OCI-M2 (cell line): ENCODE data around the gene C1orf210.

ENCODE experiments used
- DNase-seq: peaks from one replicate; lab custom pipeline; 2025; ENCODE audit not compliant: unreplicated experiment; lab: John Stamatoyannopoulos, UW

C1orf210 gene

GRCh38 chr1:43253173-43253572, 32.2 kb downstream of the C1orf210 start:
- no peak for DNase-seq

- DNase-seq = no peak
Observed at GRCh38 chr1:43252225-43252624, 33.2 kb downstream of the C1orf210 start.

GRCh38 chr1:43251024-43251423, 34.4 kb downstream of the C1orf210 start:
- DNase-seq = no peak

- no peak for DNase-seq
Observed at GRCh38 chr1:43250351-43250761, 35.0 kb downstream of the C1orf210 start.

DNA sequence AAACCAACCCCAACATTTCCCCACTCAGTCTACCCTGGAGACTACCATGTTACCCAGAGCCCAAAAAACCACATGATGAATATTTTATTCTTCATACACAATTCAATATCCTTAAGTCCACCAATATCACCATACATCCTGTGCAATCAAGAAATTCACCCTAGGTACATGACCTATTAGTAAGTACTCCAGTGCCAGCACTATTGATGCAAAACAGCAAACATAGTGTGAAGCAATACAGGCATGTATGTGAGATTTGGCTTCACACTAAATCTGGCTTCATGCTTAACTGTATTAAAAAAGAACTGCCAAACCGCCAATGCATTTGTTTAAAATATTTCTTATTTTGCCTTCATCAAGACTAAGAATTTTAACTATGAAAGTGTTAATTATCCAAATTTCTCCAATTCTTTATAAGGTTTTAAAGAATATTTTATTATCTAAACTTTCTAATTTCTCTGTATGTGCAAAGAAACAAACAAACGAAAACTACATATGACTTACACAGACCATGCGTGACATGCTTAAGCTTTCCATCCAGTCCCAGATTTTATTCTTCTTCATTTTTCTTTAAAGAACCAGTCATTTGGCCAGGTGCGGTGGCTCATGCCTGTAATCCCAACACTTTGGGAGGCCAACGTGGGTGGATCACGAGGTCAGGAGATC, 38.0 kb downstream of the C1orf210 start:
- no peak for DNase-seq

GRCh38 chr1:43246466-43247213, 38.7 kb downstream of the C1orf210 start:
- DNase-seq = no peak

- DNase-seq = no peak
Observed at GRCh38 chr1:43243299-43243698, 42.1 kb downstream of the C1orf210 start.

DNA sequence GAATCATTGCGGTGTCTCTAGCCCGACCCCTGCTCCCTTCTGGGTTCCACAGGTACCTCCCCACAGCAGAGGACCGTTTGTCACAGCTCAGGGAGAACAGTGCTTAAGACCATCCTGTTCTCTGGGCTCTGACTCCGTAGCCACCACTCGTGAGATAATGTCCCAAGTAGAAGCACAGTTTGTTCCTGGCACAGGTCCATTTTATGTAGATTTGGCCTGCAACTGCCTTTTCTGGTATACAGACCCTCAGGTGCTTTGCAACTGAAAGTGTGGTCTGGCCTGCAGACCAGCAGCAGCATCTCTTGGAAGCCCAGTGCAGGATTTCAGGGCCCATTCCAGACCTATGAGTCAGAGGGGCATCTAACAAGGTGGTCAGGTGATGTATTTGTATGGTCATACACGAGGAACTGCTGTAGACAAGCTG, 44.0 kb downstream of the C1orf210 start:
- no peak for DNase-seq

DNA sequence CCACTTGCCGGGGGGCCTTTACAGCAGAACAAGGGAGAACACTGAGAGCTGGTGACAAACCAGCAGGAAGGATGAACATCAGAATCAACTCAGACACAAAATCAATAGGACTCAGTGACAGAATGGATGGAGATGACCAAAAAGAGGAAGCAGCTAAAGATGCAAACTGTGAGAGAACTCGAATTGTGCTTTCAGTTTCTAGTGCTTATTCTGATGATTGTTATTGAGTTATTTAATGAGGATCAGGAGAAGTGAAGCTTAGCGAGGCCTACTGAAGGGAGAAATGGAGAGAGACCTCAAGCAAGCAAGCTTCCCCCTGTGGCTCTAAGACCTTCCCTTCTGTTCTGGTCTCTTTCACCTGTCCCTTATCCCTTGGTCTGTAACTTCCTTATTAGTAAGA, 45.9 kb downstream of the C1orf210 start:
- no peak for DNase-seq

DNA sequence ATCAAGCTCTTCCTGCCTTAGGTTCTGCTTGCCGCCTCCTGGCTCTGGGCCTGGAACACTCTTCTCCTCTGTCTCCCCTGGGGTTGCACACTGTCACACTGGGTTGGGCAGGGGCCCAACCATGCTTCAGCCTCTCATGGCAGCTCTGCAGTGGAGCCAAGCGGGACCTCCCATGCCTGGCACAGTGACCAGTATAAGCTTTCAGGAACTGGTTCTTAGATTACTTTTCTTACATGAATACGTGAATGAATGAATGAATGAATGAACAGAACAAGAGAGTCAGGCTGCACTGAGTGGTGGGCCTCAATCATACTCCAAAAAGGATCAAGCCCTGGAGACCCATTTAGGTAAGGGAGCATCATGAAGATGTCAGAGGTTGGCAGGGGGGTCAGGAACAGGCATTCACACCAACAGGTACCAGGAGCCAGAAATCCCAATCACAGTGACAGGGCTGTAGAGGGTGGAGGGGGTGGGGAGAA, 46.4 kb downstream of the C1orf210 start:
- no peak for DNase-seq

- DNase-seq = no peak
Observed at GRCh38 chr1:43238085-43238484, 47.3 kb downstream of the C1orf210 start.

DNA sequence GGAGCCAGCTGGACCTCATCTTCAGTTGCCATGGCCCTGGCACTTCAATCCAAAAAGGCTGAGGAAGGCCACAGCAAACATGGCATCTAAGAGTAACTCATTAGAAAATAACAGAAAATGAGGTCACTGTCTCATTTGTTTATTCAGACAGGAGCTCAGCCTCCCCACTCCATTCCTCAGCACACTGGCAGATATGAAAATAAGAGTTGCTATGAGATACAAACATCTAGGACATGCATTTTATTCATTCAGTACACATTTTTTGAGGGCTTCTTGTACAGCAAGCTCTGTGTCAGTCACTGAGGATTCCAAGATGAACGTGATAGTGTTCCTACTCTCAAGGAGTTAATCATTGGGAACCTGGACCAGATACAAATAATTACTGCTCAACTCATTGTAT, 48.3 kb downstream of the C1orf210 start:
- DNase-seq = no peak

- no peak for DNase-seq
Observed at GRCh38 chr1:43235451-43236121, 49.8 kb downstream of the C1orf210 start.

DNA sequence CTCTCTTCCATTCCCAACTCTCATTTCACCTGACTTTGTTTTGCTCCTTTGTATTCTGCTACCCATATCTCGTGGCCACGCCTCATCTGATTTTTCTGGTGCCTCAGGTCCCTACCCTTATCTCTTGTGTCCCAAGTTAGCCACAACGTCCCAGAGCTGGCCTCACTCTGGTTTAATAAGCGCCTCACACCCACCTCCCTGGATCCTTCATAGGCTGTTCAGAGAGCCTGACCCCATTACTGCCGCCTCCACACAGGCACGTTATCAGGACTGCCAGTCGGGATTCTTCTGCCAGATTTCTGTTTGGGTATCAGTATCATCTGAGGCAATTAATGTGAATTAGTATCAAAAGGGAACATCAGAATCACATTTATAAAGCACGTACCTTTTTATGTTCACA, 50.3 kb downstream of the C1orf210 start:
- no peak for DNase-seq

- no peak for DNase-seq
Observed at GRCh38 chr1:43234267-43234666, 51.1 kb downstream of the C1orf210 start.

DNA sequence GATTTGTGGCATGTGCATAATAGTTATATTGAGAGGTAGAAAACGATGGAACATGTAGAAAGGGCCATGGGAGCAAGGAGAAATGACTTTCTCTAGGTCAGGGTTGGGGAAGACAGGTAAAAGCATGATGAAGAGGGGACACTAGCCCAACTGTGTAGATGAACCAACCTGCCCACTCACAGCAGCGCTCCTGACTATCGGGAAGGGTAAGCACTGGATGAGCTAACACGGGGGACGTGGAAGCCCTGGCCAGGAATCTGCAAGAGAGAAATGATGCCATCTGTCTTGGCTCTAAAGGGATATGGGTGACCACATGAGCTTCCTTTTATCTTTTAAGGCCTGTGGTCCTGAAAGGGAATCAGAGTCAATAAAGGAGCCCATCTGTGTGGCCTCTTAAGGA, 51.8 kb downstream of the C1orf210 start:
- DNase-seq = no peak

DNA sequence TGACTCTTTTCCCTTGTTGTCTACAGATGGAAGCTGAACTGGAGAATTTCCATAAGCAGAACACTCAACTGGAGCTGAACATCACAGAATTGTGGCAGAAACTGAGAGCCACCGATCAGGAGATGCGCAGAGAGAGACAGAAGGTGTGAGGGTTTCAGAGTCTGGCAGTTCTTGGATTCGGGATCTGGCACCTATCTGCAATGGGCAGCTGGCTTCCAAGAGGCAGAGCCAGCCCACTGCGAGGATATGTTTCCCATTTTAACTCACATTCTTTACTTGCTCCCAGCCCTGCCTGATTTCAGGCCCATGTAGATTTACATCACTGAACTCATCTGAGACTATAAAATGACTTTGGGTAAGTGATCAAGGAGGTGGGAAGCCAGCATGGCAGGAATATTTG, 52.9 kb downstream of the C1orf210 start:
- no peak for DNase-seq

GRCh38 chr1:43232074-43232473, 53.3 kb downstream of the C1orf210 start:
- no peak for DNase-seq
